ENCODE data around the gene DCAF5. TPM values are rescaled to one million over a fixed set of nuclear protein-coding genes. Genes with fewer than 3 reads are reported as not detected.

DCAF5 gene
- polyA plus RNA-seq, 1 donor (not counting 4 experiments of a cell fraction or from before 2014, with no cell fraction given), result 29.5 TPM

- dilution Hi-C loops (cut with MboI; ENCODE audit: extremely low pct_ligation_motif_present, low sequenced_read_pairs), result no loop called here
- FAIRE-seq, result peak; percentile 74
- H3K36me3 ChIP-seq (ENCODE audit: control insufficient read depth in 2 of 2, extremely low read depth in 1 of 2, insufficient read depth in 2 of 2, low read length in 2 of 2), result peaks cover 7 to 15% of the 10 kb centered on the region in 2 experiments
Measured at GRCh38 chr14:69084023-69084422, 68.9 kb downstream of the DCAF5 start.

GRCh38 chr14:69083181-69083580 is 69.7 kb downstream of the DCAF5 start:
- H3K36me3 ChIP-seq (ENCODE audit: control insufficient read depth in 2 of 2, extremely low read depth in 1 of 2, insufficient read depth in 2 of 2, low read length in 2 of 2), result peaks cover 7 to 12% of the 10 kb centered on the region in 2 experiments
- H3K9ac ChIP-seq (ENCODE audit: control insufficient read depth, extremely low read depth, insufficient read depth, low read length), result no peak overlapping the region
- no peaks in the 10 kb centered on the region for H4K20me1 ChIP-seq (ENCODE audit: control insufficient read depth, extremely low read depth, insufficient read depth, low read length)
- TF ChIP-seq, protein P1, sequence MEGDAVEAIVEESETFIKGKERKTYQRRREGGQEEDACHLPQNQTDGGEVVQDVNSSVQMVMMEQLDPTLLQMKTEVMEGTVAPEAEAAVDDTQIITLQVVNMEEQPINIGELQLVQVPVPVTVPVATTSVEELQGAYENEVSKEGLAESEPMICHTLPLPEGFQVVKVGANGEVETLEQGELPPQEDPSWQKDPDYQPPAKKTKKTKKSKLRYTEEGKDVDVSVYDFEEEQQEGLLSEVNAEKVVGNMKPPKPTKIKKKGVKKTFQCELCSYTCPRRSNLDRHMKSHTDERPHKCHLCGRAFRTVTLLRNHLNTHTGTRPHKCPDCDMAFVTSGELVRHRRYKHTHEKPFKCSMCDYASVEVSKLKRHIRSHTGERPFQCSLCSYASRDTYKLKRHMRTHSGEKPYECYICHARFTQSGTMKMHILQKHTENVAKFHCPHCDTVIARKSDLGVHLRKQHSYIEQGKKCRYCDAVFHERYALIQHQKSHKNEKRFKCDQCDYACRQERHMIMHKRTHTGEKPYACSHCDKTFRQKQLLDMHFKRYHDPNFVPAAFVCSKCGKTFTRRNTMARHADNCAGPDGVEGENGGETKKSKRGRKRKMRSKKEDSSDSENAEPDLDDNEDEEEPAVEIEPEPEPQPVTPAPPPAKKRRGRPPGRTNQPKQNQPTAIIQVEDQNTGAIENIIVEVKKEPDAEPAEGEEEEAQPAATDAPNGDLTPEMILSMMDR (optimal IDR thresholded peaks at IDR 0.05 in 1 of 3, IDR thresholded peaks at IDR 0.05 in 1 of 3, conservative IDR thresholded peaks at IDR 0.05 in 1 of 3; ENCODE audit: extremely low read depth in 1 of 3, insufficient read depth in 2 of 3, low read length in 3 of 3), result no peak
- TF ChIP-seq EZH2 (IDR thresholded peaks at IDR 0.05; ENCODE audit: low read length), result no peak
- H3K27me3 ChIP-seq (ENCODE audit: control insufficient read depth, extremely low read depth, insufficient read depth, low read length), result no peaks in the 10 kb centered on the region
- H3K27ac ChIP-seq (ENCODE audit: control insufficient read depth, insufficient read depth, low read length), result no peak overlapping the region
- no peak overlapping the region for H3K4me2 ChIP-seq (ENCODE audit: control insufficient read depth, extremely low read depth, insufficient read depth, low read depth, low read length)
- DNase-seq (ENCODE audit: low read depth, low spot score) (no peak), FAIRE-seq (no peak)
- H3K4me3 ChIP-seq (ENCODE audit: control insufficient read depth in 2 of 3, extremely low read depth in 1 of 3, insufficient read depth in 2 of 3, low read depth in 1 of 3, low read length in 3 of 3), result no peak overlapping the region
- dilution Hi-C loops (cut with MboI; ENCODE audit: extremely low pct_ligation_motif_present, low sequenced_read_pairs), result no loop called here
- peaks cover 3% of the 10 kb centered on the region for H3K9me1 ChIP-seq (ENCODE audit: control insufficient read depth, extremely low read depth, insufficient read depth, low read length)
- no peak overlapping the region for H2AFZ ChIP-seq (ENCODE audit: control insufficient read depth, low read length)
- no peaks in the 10 kb centered on the region for H3K9me3 ChIP-seq (ENCODE audit: control insufficient read depth, low read depth, low read length)
- no peaks in the 10 kb centered on the region for H3K79me2 ChIP-seq (ENCODE audit: control insufficient read depth, insufficient read depth, low read length)
- H3K4me1 ChIP-seq (ENCODE audit: control insufficient read depth, extremely low read depth, insufficient read depth, low read length), result peaks cover 40% of the 10 kb centered on the region

More at GRCh38 chr14:69084023-69084422, 68.9 kb downstream of the DCAF5 start:
- H3K4me2 ChIP-seq (ENCODE audit: control insufficient read depth, extremely low read depth, insufficient read depth, low read depth, low read length), result no peak overlapping the region
- no peak overlapping the region for H3K9ac ChIP-seq (ENCODE audit: control insufficient read depth, extremely low read depth, insufficient read depth, low read length)
- no peak overlapping the region for H3K27ac ChIP-seq (ENCODE audit: control insufficient read depth, insufficient read depth, low read length)
- no peaks in the 10 kb centered on the region for H3K27me3 ChIP-seq (ENCODE audit: control insufficient read depth, extremely low read depth, insufficient read depth, low read length)
- H3K9me3 ChIP-seq (ENCODE audit: control insufficient read depth, low read depth, low read length), result no peaks in the 10 kb centered on the region
- H3K9me1 ChIP-seq (ENCODE audit: control insufficient read depth, extremely low read depth, insufficient read depth, low read length), result peaks cover 2% of the 10 kb centered on the region
- peaks cover 40% of the 10 kb centered on the region for H3K4me1 ChIP-seq (ENCODE audit: control insufficient read depth, extremely low read depth, insufficient read depth, low read length)
- no peak for DNase-seq (ENCODE audit: low read depth, low spot score)
- no peak overlapping the region for H3K4me3 ChIP-seq (ENCODE audit: control insufficient read depth in 2 of 3, extremely low read depth in 1 of 3, insufficient read depth in 2 of 3, low read depth in 1 of 3, low read length in 3 of 3)
- H2AFZ ChIP-seq (ENCODE audit: control insufficient read depth, low read length), result no peak overlapping the region
- H4K20me1 ChIP-seq (ENCODE audit: control insufficient read depth, extremely low read depth, insufficient read depth, low read length), result no peaks in the 10 kb centered on the region
- H3K79me2 ChIP-seq (ENCODE audit: control insufficient read depth, insufficient read depth, low read length), result no peaks in the 10 kb centered on the region
- no peak for TF ChIP-seq EZH2 (IDR thresholded peaks at IDR 0.05; ENCODE audit: low read length)

DNA sequence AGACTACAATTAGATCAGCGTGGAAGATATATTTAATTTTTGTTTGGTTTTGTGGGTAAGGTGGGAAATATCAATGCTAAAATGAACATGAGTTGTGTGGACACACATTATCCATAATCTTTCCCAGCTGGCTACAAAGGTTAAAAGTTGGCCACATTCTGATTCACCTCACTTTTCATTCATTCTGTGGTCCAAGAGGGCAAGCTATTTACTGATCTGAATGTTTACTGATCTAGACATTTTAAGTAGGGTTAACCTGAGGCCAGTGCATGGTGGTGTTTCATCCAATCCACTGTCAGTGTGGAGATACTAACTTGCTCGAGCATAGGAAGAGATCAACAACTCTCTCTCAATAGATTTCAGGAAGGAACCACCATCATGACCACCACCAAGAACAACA is 71.6 kb downstream of the DCAF5 start:
- Histone ChIP-seq H3K9me1 (ENCODE audit: control insufficient read depth, extremely low read depth, insufficient read depth, low read length) (peaks cover 3% of the 10 kb centered on the region), H3K4me1 (ENCODE audit: control insufficient read depth, extremely low read depth, insufficient read depth, low read length) (peaks cover 42% of the 10 kb centered on the region), H3K27me3 (ENCODE audit: control insufficient read depth, extremely low read depth, insufficient read depth, low read length) (no peaks in the 10 kb centered on the region), H3K36me3 (ENCODE audit: control insufficient read depth in 2 of 2, extremely low read depth in 1 of 2, insufficient read depth in 2 of 2, low read length in 2 of 2) (peaks cover 7 to 12% of the 10 kb centered on the region in 2 experiments), H4K20me1 (ENCODE audit: control insufficient read depth, extremely low read depth, insufficient read depth, low read length) (no peaks in the 10 kb centered on the region), H3K79me2 (ENCODE audit: control insufficient read depth, insufficient read depth, low read length) (peaks cover 5% of the 10 kb centered on the region), H2AFZ (ENCODE audit: control insufficient read depth, low read length) (no peak overlapping the region), H3K27ac (ENCODE audit: control insufficient read depth, insufficient read depth, low read length) (no peak overlapping the region), H3K4me3 (ENCODE audit: control insufficient read depth in 2 of 3, extremely low read depth in 1 of 3, insufficient read depth in 2 of 3, low read depth in 1 of 3, low read length in 3 of 3) (no peak overlapping the region), H3K9me3 (ENCODE audit: control insufficient read depth, low read depth, low read length) (no peaks in the 10 kb centered on the region), H3K4me2 (ENCODE audit: control insufficient read depth, extremely low read depth, insufficient read depth, low read depth, low read length) (no peak overlapping the region), H3K9ac (ENCODE audit: control insufficient read depth, extremely low read depth, insufficient read depth, low read length) (no peak overlapping the region)
- DNase-seq (ENCODE audit: low read depth, low spot score) (no peak), FAIRE-seq (no peak)
- dilution Hi-C loops (cut with MboI; ENCODE audit: extremely low pct_ligation_motif_present, low sequenced_read_pairs), result no loop called here
- TF ChIP-seq, protein P1 (optimal IDR thresholded peaks at IDR 0.05 in 1 of 3, IDR thresholded peaks at IDR 0.05 in 1 of 3, conservative IDR thresholded peaks at IDR 0.05 in 1 of 3; ENCODE audit: extremely low read depth in 1 of 3, insufficient read depth in 2 of 3, low read length in 3 of 3), result no peak
- TF ChIP-seq EZH2 (IDR thresholded peaks at IDR 0.05; ENCODE audit: low read length), result no peak
